ENCODE results near the gene SLC36A1.
"Not testable (repeated sequence)": the region's sequence is repeated elsewhere in the genome, so short reads cannot be mapped to it uniquely, and the experiment has no call there.

SLC36A1 gene

DNA sequence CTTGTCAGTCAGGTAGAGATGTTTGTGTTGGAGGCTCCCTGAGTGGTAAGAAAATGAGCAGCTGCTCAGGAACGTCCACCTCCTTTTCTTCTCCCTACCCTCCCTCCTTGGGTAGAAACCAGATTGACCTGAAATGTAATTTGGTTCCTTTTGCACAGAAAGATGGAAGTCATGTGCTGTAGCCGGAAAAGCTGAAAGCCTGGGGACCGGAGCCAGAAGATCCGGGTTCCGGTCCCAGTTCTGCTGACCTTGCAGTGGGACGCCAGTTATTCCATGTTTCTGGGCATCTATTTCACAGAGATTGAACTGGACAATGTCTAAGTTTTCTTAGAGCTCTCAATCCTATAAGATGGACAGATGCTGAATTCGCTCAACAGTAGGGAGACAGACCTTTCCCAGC lies 40.1 kb downstream of the SLC36A1 start:
- no peak for DNase-seq

DNA sequence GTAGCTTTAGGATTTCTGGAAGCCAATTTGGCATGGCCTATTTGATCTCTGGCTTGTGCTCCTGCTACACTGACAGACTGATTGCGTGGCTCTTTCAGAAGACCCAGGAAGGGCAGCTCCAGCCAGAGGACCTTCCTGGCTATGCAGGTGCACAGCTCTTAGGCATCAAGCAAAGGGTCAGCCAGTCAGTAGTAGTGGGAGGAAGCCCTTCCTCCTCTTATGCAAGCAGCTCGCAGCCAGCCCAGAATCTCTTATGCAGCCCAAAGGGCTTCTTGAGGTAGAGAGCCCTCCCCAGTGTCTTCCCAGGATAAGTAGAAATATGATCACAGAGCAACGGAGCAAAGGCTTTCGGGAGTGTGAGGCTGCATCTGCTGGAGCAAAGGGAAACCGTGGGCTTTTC lies 43.2 kb downstream of the SLC36A1 start:
- no peak for DNase-seq

DNA sequence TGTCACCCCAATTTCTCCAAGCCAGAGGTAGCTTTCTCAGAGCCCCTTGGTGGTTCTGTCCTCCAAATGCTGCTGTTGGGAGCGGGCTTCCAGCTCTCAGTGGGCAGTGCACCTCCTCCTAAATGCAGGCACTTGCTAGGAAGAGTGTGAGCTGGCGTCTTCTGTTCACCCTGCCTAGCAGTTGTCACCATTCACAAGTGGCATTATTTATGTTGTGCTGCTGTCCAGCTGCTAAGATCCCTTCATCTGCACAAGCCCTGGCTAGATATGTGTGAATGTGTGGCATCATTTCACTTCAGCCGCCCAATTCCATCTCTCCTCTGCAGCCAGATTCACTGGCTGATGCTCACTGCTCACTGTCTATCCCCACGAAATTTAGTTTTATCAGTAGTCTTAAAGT lies 43.7 kb downstream of the SLC36A1 start:
- no peak for DNase-seq

DNA sequence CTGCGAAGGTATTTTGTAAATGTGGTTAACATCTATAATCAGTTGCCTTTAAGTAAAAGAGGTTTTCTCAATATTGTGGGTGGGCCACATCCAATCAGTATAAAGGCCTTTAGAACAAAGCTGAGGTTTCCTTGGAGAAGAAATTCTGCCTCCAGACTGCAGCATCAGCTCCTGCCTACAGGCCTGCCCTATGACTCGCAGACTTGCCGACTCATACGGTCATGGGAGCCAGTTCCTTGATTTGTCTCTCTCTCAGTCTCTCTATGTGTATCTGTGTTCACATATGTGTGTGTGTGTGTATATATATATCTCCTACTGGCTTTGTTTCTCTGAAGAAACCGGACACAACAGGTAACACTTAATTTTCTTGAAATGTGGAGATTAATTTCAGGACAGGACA lies 45.3 kb downstream of the SLC36A1 start:
- peak; percentile 46 for DNase-seq

DNA sequence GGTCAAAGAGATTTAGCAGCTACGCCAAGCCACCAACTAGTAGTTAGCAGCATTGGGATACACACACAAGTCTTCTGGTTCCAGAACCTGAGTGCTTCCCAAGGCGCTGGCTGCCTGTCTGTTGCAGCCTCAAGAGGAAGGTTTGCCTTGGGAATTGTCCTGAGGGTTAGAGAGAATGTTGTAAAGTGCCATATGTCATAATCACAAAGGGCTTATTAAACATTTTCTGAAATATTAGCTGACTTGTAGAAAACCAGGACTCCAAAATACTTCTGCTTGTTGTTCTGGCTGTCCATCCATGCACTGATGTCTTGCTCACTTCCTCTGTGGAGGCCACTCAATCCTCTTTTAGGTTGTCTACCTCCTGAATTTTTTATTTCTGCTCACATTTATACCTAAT lies 46.3 kb downstream of the SLC36A1 start:
- DNase-seq = no peak

DNA sequence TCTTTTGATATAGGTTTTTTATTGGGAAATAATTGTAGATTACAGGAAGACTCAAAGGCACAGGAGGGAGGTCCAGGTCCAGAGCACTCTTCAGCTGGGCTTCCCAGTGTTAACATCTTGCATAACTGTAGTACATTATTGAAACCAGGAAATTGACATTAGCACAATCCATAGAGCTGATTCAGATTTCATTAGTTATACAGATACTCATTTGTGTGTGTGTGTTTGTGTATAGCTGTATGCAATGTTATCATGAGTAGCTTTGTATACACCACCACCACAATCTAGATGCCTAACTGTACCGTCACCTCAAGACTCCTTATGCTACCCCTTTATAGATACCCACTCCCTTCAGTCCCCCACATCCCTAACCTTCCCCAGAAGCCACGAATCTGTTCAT lies 47.9 kb downstream of the SLC36A1 start:
- no peak for DNase-seq

DNA sequence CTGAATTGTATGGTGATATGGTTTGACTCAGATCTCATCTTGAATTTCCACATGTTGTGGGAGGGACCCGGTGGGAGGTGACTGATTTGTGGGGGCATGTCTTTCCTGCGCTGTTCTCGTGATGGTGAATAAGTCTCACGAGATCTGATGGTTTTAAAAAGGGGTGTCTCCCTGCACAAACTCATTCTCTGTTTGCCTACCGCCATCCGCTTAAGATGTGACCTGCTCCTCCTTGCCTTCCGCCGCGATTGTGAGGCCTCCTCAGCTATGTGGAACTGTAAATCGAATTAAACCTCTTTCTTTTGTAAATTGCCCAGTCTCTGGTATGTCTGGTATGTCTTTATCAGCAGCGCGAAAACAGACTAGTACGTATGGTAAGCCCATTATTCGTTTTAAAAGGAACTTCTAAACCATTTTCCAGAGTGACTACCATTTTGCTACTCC lies 48.7 kb downstream of the SLC36A1 start:
- DNase-seq = no peak

DNA sequence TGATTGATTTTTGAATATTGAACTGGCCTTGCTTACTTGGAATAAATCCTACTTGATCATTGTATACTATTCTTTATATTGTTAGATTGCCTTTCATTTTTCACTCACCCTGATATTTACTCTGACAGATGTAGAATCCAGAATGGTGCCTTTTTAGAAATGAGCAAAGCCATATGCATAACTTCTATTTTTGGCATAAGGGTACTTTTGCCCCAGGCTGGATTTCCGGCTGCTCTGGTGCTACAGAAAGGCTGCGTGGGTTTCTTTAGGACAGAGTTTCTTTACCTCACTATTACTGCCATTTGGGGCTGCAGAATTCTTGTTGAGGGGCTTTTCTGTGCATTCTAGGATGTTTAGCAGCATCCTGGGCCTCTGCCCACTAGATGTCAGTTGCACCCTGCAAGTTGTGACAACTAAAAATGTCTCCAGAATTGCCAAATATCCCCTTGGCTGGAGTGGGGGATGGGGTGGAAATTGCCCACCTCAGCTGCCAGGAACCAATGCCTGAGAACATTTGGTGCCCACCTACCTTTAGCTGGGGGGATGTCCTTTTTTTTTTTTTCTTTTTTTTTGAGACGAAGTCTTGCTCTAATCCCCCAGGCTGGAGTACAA lies 50.1 kb downstream of the SLC36A1 start:
- no peak for DNase-seq

DNA sequence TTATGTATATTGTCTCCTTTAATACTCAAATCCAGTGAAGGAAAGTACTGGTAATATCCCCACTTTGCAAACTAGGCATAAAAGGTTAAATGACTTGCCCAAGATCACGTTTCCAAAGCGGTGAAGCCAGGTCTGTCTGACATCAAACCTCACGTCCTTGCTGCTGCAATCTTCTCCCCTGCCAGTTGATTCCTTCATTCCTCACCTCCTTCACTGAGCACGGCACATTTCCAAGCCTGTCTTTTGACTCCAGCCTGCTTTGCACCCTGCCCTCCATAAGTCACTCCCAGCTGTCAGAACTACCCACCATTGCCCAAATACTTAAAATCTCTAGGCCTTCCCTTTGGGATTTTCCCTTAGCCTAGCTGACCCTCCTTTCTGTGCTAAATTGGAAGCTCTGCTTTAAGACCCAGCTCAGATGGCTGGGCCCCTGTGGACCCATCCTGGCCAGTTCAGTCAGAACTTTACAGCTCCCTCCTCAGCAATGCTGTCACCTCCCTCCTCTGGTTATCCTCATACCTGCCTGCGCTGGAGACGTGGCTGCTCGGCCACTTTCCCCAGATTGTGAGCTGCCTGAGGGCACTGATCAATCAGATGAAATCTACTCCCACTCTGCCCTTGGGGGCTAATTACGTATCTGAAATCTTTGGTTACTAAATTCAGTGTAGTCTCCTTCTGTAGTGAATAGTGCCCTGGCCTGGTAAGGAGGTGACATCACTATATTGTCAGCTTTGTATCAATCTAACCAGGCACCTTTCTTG lies 51.2 kb downstream of the SLC36A1 start:
- DNase-seq = no peak

DNA sequence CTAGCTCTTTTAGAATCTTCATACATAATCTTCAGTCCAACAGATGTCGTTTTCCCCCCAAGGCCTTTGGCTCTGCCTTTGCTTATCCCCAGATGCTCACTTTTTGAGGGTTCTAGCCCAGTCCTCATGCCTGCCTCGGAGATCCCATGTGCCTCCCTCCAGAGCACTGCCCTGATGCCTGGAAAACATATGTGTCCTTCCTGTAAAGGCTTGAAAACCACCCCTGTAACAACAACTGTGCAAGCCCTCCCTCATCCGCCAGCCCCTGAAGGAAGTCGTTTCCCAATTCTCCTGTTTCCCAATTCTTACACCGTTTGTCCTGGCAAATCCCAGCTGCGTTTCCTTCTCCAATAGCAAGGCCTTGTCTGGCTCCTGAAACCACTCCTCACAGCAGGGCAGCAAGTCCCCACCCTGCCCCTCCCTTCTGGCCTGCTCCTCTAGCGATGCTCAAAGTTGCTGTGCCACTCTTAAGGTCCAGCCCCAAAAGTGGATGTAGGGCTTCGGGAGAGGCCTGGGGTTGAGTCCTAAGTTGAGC lies 52.2 kb downstream of the SLC36A1 start:
- DNase-seq = no peak

DNA sequence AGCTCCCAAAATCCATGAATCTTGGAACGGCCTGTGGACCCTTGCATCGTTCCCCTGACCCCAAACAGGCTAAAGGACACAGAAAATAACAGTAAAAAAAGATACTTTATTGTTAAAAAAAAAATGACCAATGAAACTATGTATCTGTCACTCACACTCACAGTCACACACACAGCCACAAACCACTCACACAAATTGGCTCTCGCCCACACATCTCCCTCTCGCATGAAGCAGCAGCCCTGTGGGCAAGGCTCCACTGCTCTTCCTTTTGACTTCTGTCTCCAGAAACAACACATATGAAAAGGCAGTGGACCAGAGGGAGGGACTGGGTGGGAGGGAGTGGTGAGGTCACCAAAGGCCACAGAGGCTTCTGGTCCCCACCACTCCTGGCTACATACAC lies 56.6 kb downstream of the SLC36A1 start:
- DNase-seq = no peak

DNA sequence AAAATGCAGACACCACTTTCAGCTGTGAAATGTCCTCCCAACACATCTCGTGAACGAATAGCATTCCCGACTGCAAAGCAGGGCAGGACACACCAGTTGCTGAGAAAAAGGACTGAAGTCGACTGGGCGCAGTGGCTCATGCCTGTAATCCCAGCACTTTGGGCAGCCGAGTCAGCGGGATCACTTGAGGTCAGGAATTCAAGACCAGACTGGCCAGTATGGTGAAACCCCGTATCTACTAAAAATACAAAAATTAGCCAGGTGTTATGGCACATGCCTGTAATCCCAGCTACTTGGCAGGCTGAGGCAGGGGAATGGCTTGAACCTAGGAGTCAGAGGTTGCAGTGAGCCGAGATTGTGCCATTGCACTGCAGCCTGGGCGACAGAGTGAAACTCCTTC lies 60.9 kb downstream of the SLC36A1 start:
- DNase-seq = not testable (repeated sequence)

DNA sequence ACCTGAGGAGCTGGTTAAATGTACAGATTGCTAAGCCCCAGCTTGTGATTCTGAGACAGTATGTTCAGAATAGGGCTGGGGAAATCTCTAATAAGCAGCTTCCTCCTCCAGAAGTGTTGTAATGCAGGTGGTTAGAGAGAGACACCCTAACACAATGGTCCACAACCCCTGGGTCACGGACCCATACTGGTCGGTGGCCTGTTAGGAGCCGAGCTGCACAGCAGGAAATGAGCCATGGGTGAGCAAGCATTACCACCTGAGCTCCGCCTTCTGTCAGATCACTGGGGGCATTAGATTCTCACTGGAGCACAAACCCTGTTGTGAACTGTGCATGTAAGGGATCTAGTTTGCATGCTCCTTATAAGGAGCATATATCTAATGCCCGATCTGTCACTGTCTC lies 61.8 kb downstream of the SLC36A1 start:
- DNase-seq = no peak

DNA sequence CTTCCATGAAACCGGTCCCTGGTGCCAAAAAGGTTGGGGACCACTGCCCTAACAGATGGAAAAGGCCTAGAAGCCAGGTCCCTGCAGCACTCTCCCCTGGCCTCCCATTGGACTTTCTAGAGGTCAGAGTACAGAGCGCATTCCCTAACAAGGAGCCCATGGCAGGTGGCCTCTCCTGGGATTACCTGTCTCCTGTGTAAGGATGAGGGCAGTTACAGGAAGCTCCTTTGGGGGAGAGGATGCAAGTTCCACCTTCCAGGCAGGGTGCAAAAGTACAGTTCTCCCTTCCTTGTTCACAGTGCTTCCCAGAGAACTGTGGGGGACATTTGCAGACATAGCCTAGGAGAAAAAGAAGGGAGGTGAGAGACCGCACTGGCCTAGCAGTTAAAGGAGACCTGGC lies 62.4 kb downstream of the SLC36A1 start:
- no peak for DNase-seq

DNA sequence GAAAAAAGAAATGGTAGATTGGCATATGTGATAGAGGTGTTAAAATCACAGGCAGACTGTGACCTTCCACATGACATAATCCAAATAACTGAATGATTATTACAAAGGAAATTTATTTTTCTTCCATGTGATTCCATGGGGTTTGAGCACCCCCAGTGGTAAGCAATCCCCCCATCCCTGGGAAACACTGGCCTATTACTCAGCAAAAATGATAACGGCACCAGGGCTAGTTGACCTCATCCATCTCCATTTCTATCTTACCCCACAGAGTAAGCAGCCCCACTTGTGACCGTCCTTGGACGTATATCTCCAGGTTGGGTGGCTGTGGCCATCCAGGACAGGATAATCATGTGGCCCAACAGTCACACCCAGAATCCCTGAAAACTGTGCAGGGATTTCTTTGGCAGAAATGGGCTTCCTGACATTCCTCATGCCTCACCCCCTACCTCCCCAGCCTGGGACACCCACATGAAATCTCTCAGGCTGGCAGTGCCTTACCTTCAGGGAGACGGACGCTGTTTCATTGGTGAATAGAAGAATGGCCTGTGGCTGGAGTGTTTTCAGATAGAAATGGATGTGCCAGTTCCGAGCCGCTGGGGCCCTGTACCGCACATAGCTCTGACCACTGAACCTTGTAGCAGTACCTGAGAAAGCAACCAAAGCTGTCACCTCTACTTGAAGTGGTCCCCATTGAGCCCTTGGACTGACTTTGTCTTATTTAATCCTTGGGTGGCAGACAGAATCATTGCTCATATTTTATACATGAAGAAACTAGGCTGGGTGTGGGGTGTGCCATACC lies 69.9 kb downstream of the SLC36A1 start:
- DNase-seq = no peak

DNA sequence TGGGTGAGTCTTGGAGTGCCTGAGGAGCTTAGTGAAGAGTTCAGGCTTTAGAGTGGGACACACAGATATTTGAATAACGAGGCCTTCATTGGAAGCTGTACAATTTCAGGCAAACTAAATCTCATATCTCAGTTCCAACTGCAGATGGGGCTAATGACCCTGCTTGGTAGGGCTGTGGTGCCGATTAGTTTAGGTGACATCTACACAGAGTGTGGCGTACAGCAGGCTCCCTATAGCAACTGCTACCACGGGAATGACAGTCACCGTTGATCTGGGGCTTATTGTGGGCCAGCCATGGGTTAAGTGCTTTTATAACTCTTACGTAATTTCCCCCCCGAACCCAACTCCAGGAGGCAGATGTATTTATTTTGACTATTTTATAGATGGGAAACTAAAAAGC lies 72.9 kb downstream of the SLC36A1 start:
- DNase-seq = no peak

DNA sequence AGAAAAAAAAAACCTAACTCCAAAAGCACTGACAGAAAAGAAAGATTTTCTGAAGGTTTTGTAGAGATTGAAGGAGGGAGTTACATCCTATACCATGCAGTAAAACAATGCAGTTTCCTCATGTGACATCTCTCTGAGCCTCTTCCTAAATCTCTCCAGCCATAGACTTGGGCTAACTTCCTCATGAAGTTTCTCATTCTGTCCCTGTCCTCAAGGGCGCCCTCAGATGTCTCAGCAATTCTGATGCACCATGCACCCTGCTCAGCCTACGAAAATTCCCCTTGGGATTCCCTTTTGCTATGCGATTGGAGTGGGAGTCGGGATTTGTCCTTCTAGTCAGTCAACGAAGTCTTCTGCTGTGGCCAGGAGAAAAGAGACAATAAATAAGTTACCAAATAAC lies 74.8 kb downstream of the SLC36A1 start:
- DNase-seq = no peak

DNA sequence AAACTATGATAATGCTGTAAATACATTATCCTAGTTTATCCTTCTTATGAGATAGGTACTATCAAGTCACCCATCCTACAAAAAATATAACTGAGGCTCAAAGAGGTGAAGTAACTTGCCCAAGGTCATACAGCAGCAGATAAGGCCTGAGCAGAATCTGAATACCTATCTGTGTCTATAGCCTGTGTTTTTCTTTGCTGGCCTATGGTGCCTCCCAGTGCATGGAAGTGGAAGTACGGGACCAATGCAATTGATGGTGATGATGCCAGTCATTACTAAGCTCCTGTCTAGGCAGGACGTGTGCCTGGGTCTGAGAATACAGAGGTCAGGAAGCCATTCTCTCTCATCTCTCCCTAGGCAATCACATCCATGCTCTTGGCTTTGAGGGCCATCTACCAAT lies 75.9 kb downstream of the SLC36A1 start:
- peak; percentile 18 for DNase-seq

DNA sequence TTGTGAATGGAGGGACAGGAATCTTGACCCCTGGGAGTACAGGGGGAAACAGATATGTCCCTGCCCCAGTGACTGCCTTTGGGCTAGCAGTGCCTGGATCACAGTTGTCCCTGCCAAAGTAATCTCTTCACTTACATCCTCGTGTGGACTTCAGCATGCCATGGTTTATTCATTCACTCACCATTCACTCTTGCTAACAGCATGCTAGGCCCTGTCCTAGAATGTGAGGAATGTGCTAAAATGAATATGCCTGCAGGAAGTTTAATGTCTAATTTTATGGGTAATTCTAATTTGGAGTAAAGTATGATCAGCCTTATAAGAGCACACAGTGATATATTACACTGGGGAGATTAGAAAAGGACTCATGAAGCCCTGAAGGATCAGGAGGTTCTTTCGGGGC lies 80.8 kb downstream of the SLC36A1 start:
- DNase-seq = no peak

DNA sequence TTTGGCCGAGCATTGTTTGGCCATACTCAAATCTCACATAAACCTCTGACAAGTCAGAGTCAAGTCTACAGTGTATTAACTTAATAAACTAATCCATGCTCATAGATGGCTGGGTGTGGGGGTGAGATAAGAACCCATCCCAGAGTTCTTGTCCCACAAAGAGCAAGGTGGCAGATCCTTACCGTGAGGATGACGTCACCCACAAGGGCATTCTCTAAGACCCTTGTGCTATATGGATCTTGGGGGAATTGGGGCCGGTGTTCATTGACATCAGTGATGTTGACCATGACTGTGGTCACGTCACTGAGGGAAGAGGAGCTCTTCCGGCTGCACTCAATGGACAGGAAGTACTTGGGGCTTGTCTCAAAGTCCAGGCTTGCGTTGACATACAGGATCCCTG lies 81.6 kb downstream of the SLC36A1 start:
- DNase-seq = no peak

DNA sequence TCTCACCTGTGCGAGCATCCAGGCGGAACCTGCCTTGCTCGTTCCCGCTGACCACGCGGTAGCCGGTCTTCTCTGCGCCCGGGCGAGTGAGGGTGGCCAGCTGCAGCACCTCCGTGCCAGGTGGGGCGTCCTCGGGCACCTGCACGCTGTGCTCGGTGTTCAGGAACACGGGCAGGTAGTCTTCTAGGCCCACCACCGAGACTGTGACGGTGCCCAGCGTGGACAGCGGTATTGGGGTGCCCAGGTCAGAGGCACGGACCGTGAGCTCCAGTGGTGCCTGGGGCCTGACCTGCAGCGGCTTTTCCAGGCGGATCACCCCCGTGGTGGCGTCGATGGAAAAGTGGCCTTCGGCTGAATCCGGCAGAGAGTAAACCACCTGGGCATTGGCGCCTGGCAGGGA lies 84.2 kb downstream of the SLC36A1 start:
- no peak for DNase-seq

DNA sequence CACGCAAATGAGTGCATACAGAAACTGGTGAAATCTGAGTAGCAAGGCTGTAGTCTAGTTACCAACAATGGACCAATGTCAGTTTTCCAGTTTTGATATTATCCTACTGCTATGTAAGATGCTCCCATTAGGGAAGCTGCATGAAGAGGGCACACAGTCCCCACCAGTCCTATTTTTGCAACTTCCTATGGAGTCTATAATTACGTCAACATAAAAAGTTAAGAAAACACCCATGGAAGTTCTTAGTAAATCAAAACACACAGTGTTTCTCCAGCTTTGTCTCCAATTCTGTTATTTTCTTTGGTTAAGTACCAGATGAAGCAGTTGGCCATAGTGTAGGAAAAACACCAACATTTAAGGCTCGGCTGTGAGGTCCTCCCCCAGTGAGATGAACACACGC lies 85.0 kb downstream of the SLC36A1 start:
- no peak for DNase-seq

DNA sequence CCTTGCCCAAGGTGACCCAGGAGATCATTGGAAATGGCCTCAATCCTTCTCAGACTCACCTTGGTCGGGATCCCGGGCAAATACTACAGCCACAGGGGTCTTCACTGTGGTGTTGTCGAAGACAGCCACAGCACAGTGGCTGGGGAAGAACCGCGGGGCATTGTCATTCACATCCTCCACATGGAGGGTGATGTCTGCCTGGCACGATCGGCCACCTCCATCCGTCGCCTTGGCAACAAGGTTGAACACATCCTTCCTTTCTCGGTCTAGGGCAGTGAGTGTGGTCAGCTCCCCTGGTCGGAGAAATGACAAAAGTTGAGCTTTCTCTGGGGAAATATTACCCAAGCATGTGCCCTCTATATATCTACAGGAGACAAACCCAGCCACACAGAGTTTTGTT lies 86.9 kb downstream of the SLC36A1 start:
- no peak for DNase-seq

DNA sequence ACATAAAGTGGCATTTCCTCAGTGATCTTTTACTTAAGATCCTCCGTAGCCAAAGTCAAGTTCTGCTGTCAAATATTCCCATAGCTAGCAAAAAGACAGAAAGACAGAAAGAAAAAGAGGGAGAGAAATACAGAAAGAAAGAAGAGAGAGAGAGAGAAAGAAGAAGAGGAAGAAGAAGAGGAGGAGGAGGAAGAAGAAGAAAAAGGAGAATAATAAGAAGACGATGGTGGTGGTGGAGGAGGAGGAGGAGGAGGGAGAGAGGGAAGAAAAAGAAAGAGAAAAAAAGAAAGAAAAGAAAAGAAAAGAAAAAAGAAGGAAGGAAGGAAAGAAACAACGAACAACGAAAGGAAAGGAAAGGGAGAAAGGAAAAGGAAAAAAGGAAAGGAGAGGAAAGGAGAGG lies 89.6 kb downstream of the SLC36A1 start:
- DNase-seq = no peak
